Mucosa of stomach (tissue), 1 donor: ENCODE results near the gene MRPL17.

ENCODE experiments used
- H3K27me3 ChIP-seq: one replicate; pipeline ENCODE4 v1.7.0; 2013; ENCODE audit warnings: mild to moderate bottlenecking, low read length; ENCODE audit not compliant: control insufficient read depth, insufficient read depth
- H3K36me3 ChIP-seq: one replicate; pipeline ENCODE4 v1.7.0; 2013; ENCODE audit warnings: low read length; ENCODE audit not compliant: control insufficient read depth, insufficient read depth
- H3K4me1 ChIP-seq: one replicate; pipeline ENCODE4 v1.7.0; 2013; ENCODE audit warnings: mild to moderate bottlenecking, low read length; ENCODE audit not compliant: control insufficient read depth, insufficient read depth
- H3K4me3 ChIP-seq: one replicate; pipeline ENCODE4 v1.7.0; 2013; ENCODE audit warnings: low read length
- H3K9ac ChIP-seq: one replicate; pipeline ENCODE4 v1.7.0; 2013; ENCODE audit warnings: mild to moderate bottlenecking, low read length, moderate library complexity
- H3K9me3 ChIP-seq: one replicate; pipeline ENCODE4 v1.7.0; 2013; ENCODE audit warnings: mild to moderate bottlenecking, low read length, moderate library complexity; ENCODE audit not compliant: control insufficient read depth
- donor health status: Pancreatic carcinoma.

The MRPL17 gene

GRCh38 chr11:6658647-6659046, 24.5 kb downstream of the MRPL17 start:
- H3K4me3 ChIP-seq = no peak overlapping the region
- H3K4me1 ChIP-seq = peaks cover 4% of the 10 kb centered on the region
- H3K9me3 ChIP-seq = no peaks in the 10 kb centered on the region
- H3K36me3 ChIP-seq = no peaks in the 10 kb centered on the region
- H3K9ac ChIP-seq = no peak overlapping the region
- peaks cover 26% of the 10 kb centered on the region for H3K27me3 ChIP-seq

GRCh38 chr11:6657346-6657745, 25.8 kb downstream of the MRPL17 start:
- H3K9ac ChIP-seq = no peak overlapping the region
- H3K36me3 ChIP-seq = no peaks in the 10 kb centered on the region
- H3K4me3 ChIP-seq = no peak overlapping the region
- no peaks in the 10 kb centered on the region for H3K9me3 ChIP-seq
- H3K27me3 ChIP-seq = peaks cover 26% of the 10 kb centered on the region
- peaks cover 4% of the 10 kb centered on the region for H3K4me1 ChIP-seq

- H3K4me3 ChIP-seq = no peak overlapping the region
- H3K27me3 ChIP-seq = peaks cover 26% of the 10 kb centered on the region
- H3K9ac ChIP-seq = no peak overlapping the region
Observed at GRCh38 chr11:6656936-6657335, 26.2 kb downstream of the MRPL17 start.

DNA sequence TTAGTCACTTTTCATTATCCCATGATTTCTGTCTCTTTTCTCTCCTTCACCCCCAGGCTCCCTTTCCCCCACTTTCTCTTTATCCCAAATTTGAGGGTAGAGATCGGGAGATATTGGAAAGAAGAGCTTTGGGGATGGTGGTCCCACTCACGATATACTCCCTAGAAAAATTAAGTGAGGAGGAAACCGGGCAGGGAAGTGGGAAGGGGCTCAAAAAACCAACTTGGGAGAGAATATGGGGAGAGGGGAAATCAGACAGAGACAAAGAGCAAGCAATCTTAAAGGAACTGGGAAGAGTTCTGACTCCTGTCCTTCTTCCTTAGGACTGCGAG, 26.6 kb downstream of the MRPL17 start:
- Histone ChIP-seq H3K27me3 (peaks cover 28% of the 10 kb centered on the region), H3K9ac (no peak overlapping the region), H3K4me1 (peaks cover 4% of the 10 kb centered on the region), H3K36me3 (no peaks in the 10 kb centered on the region), H3K4me3 (no peak overlapping the region), H3K9me3 (no peaks in the 10 kb centered on the region)

More at GRCh38 chr11:6656936-6657335, 26.2 kb downstream of the MRPL17 start:
- Histone ChIP-seq H3K4me1 (peaks cover 4% of the 10 kb centered on the region), H3K9me3 (no peaks in the 10 kb centered on the region), H3K36me3 (no peaks in the 10 kb centered on the region)

GRCh38 chr11:6655790-6656583, 27.2 kb downstream of the MRPL17 start, which contains the start of gene DCHS1:
Gene DCHS1, minus strand, starts transcription at chr11:6655809. Its CDS starts 14,196 bp downstream, at chr11:6641613.
- Histone ChIP-seq H3K36me3 (no peaks in the 10 kb centered on the region), H3K9ac (peak within 1 kb of the TSS; percentile 54), H3K27me3 (peaks cover 30% of the 10 kb centered on the region), H3K4me3 (peak within 1 kb of the TSS; percentile 22), H3K9me3 (no peaks in the 10 kb centered on the region), H3K4me1 (peaks cover 4% of the 10 kb centered on the region)

- H3K27me3 ChIP-seq = peaks cover 30% of the 10 kb centered on the region
- no peak overlapping the region for H3K4me3 ChIP-seq
- no peaks in the 10 kb centered on the region for H3K36me3 ChIP-seq
- peaks cover 4% of the 10 kb centered on the region for H3K4me1 ChIP-seq
- H3K9ac ChIP-seq = no peak overlapping the region
- no peaks in the 10 kb centered on the region for H3K9me3 ChIP-seq
Observed at GRCh38 chr11:6655020-6655789, 27.9 kb downstream of the MRPL17 start.

- Histone ChIP-seq H3K4me1 (peaks cover 4% of the 10 kb centered on the region), H3K27me3 (peaks cover 30% of the 10 kb centered on the region), H3K4me3 (no peak overlapping the region), H3K9me3 (no peaks in the 10 kb centered on the region), H3K36me3 (no peaks in the 10 kb centered on the region), H3K9ac (no peak overlapping the region)
Observed at GRCh38 chr11:6654281-6655019, 28.7 kb downstream of the MRPL17 start.

DNA sequence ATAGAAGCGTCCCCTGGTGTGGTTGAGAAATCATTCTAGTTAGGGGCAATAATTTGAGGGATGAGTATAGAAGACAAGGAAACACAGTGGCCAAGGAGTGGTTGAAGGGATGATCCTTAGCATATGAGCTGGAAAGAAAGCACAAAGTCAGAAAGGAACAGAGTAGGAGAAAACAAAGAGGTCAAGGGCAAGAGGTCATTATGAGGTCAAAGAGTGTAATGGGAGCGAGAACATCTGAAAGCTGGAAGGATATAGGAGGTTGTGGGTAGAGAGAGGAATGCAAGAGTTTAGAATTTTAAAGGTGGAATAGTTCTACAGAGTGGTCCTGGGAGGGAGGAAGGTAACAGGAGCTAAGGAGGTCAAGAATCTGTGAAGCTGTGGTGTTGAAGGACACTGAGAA, 29.5 kb downstream of the MRPL17 start:
- no peaks in the 10 kb centered on the region for H3K36me3 ChIP-seq
- no peaks in the 10 kb centered on the region for H3K9me3 ChIP-seq
- H3K4me1 ChIP-seq = peaks cover 4% of the 10 kb centered on the region

GRCh38 chr11:6653097-6653496, 30.0 kb downstream of the MRPL17 start:
- H3K9me3 ChIP-seq = no peaks in the 10 kb centered on the region
- peaks cover 30% of the 10 kb centered on the region for H3K27me3 ChIP-seq
- no peaks in the 10 kb centered on the region for H3K36me3 ChIP-seq
- peaks cover 4% of the 10 kb centered on the region for H3K4me1 ChIP-seq
- no peak overlapping the region for H3K9ac ChIP-seq
- no peak overlapping the region for H3K4me3 ChIP-seq

More for the DNA sequence above, 29.5 kb downstream of the MRPL17 start:
- no peak overlapping the region for H3K9ac ChIP-seq
- H3K27me3 ChIP-seq = peaks cover 30% of the 10 kb centered on the region
- H3K4me3 ChIP-seq = no peak overlapping the region

- Histone ChIP-seq H3K9ac (no peak overlapping the region), H3K4me1 (peaks cover 7% of the 10 kb centered on the region), H3K9me3 (no peaks in the 10 kb centered on the region), H3K4me3 (no peak overlapping the region), H3K27me3 (peaks cover 30% of the 10 kb centered on the region), H3K36me3 (no peaks in the 10 kb centered on the region)
Observed at GRCh38 chr11:6652182-6652581, 31.0 kb downstream of the MRPL17 start.

- no peaks in the 10 kb centered on the region for H3K36me3 ChIP-seq
- H3K27me3 ChIP-seq = peaks cover 19% of the 10 kb centered on the region
- no peaks in the 10 kb centered on the region for H3K9me3 ChIP-seq
- no peak overlapping the region for H3K9ac ChIP-seq
- no peak overlapping the region for H3K4me3 ChIP-seq
- H3K4me1 ChIP-seq = peaks cover 14% of the 10 kb centered on the region
Observed at GRCh38 chr11:6650980-6651379, 32.2 kb downstream of the MRPL17 start.

GRCh38 chr11:6650104-6650503, 33.0 kb downstream of the MRPL17 start:
- H3K27me3 ChIP-seq = peaks cover 16% of the 10 kb centered on the region
- no peaks in the 10 kb centered on the region for H3K36me3 ChIP-seq
- H3K9ac ChIP-seq = no peak overlapping the region
- H3K4me3 ChIP-seq = no peak overlapping the region
- H3K4me1 ChIP-seq = peaks cover 14% of the 10 kb centered on the region
- H3K9me3 ChIP-seq = no peaks in the 10 kb centered on the region
